CD4-positive, alpha-beta T cell (primary cell): ENCODE results near the gene OSBPL1A. TPM values are rescaled to one million over a fixed set of nuclear protein-coding genes. Genes with fewer than 3 reads are reported as not detected.

Experiments
- ATAC-seq: fragments of 200-7000 bp; cut with Tn5 transposase; one replicate; pipeline ENCODE4 v1.10.0; 2022; ENCODE audit warnings: mild to moderate bottlenecking; ENCODE audit not compliant: poor library complexity
- CTCF ChIA-PET: fragments of 350-600 bp; sonication (Branson Sonifier 250); formaldehyde crosslinking; loops from one replicate; lab custom pipeline; 2021; ENCODE audit warnings: antibody characterized with exemption, inconsistent platforms; lab: Charles Lee
- POLR2A ChIA-PET: fragments of 350-600 bp; sonication (Branson Sonifier 250); formaldehyde crosslinking; loops from one replicate; lab custom pipeline; 2021; ENCODE audit warnings: antibody characterized with exemption, inconsistent platforms; lab: Charles Lee
- DNase-seq, 14 experiments: peaks; one replicate each; pipeline ENCODE4 v3.0.0-alpha.2; 2013 to 2020; ENCODE audit warnings: mixed read lengths in 2 of 14
- H3K27ac ChIP-seq, 2 donors: one replicate each; pipeline versions ENCODE4 v1.5.1 to v1.7.0; 2013; ENCODE audit warnings: low read length in 2 of 2, low read depth in 1 of 2, mild to moderate bottlenecking in 1 of 2
- H3K27me3 ChIP-seq, 2 experiments: 1 replicate in 1 of 2; 2 replicates in 1 of 2; pipeline versions ENCODE4 v1.6.1 to v1.7.0; 2013; ENCODE audit warnings: low read length in 2 of 2, control low read depth in 1 of 2, mild to moderate bottlenecking in 1 of 2, moderate library complexity in 1 of 2; ENCODE audit not compliant: insufficient read depth in 2 of 2, control insufficient read depth in 1 of 2
- H3K36me3 ChIP-seq: one replicate; pipeline ENCODE4 v1.6.1; 2013; ENCODE audit warnings: low read length, control low read depth; ENCODE audit not compliant: insufficient read depth
- H3K4me1 ChIP-seq: one replicate; pipeline ENCODE4 v1.6.1; 2013; ENCODE audit warnings: low read length, control low read depth; ENCODE audit not compliant: insufficient read depth
- H3K4me3 ChIP-seq: one replicate; pipeline ENCODE4 v1.5.1; 2013; ENCODE audit warnings: mild to moderate bottlenecking, low read length, moderate library complexity
- H3K9me3 ChIP-seq, 2 experiments: 1 replicate in 1 of 2; 2 replicates in 1 of 2; pipeline versions ENCODE4 v1.6.1 to v1.7.0; 2013; ENCODE audit warnings: low read length in 2 of 2, mild to moderate bottlenecking in 2 of 2, control low read depth in 1 of 2, moderate library complexity in 1 of 2; ENCODE audit not compliant: control insufficient read depth in 1 of 2, insufficient read depth in 1 of 2
- H3K27ac Mint-ChIP-seq: one replicate; pipeline ENCODE4 v1.8.0; 2020; ENCODE audit warnings: mixed read lengths
- H3K27me3 Mint-ChIP-seq: one replicate; pipeline ENCODE4 v1.8.0; 2021; ENCODE audit warnings: mixed read lengths
- H3K36me3 Mint-ChIP-seq: one replicate; pipeline ENCODE4 v1.8.0; 2021; ENCODE audit warnings: low read depth, mixed read lengths
- H3K4me1 Mint-ChIP-seq: one replicate; pipeline ENCODE4 v1.8.0; 2021; ENCODE audit warnings: low read depth, mixed read lengths
- H3K4me3 Mint-ChIP-seq: one replicate; pipeline ENCODE4 v1.8.0; 2020; ENCODE audit warnings: mild to moderate bottlenecking, mixed read lengths
- H3K9me3 Mint-ChIP-seq: one replicate; pipeline ENCODE4 v1.8.0; 2020; ENCODE audit warnings: mixed read lengths
- CTCF ChIP-seq: fragments of 200-600 bp; IDR thresholded peaks from one replicate; pipeline ENCODE4 v1.8.0; 2022; ENCODE audit warnings: antibody characterized with exemption, mild to moderate bottlenecking
- intact Hi-C, 2 experiments: fragments of 100-400 bp; cut with DNase I in 1 of 2; cut with micrococcal nuclease in 1 of 2; formaldehyde crosslinking; loops; one replicate each; pipeline versions ENCODE4 v1.15.1 to v1.9.0; 2023 to 2025; cut with DNase I, micrococcal nuclease
- total RNA-seq, 174 experiments: library from RNA in 2 of 174; stranded (reverse) in 2 of 174; gene quantifications; one replicate each; pipeline ENCODE4 v1.2.3 and lab custom pipeline; 2021 to 2026

Gene OSBPL1A
- total RNA-seq, 2 experiments from 2014 or later, result 2.7 TPM

GRCh38 chr18:24306201-24306600, 91.4 kb downstream of the OSBPL1A start:
- TF ChIP-seq CTCF, result no peak
- Mint-ChIP-seq H3K9me3 (no peaks in the 10 kb centered on the region), H3K27me3 (no peaks in the 10 kb centered on the region), H3K4me3 (no peak overlapping the region), H3K27ac (no peak overlapping the region), H3K36me3 (peaks cover 21% of the 10 kb centered on the region), H3K4me1 (no peaks in the 10 kb centered on the region)
- no peak for ATAC-seq
- Histone ChIP-seq H3K9me3 (no peaks in the 10 kb centered on the region), H3K27ac (no peak overlapping the region), H3K4me1 (no peaks in the 10 kb centered on the region), H3K4me3 (no peak overlapping the region), H3K36me3 (no peaks in the 10 kb centered on the region), H3K27me3 (no peaks in the 10 kb centered on the region)
- POLR2A ChIA-PET, result no interaction called here
- intact Hi-C loops, result no loop called here
- DNase-seq, result no peak
- CTCF ChIA-PET, result no interaction called here

GRCh38 chr18:24300703-24301102, 96.9 kb downstream of the OSBPL1A start:
- no peak for ATAC-seq
- no peaks in the 10 kb centered on the region for H3K4me1 ChIP-seq
- Mint-ChIP-seq H3K36me3 (peaks cover 14% of the 10 kb centered on the region), H3K27ac (no peak overlapping the region), H3K9me3 (no peaks in the 10 kb centered on the region), H3K27me3 (no peaks in the 10 kb centered on the region), H3K4me1 (no peaks in the 10 kb centered on the region), H3K4me3 (no peak overlapping the region)
- H3K27ac ChIP-seq, result no peak overlapping the region
- no peaks in the 10 kb centered on the region for H3K36me3 ChIP-seq
- ChIA-PET CTCF (no interaction called here), POLR2A (no interaction called here)
- intact Hi-C loops, result no loop called here
- DNase-seq, result no peak
- H3K4me3 ChIP-seq, result no peak overlapping the region
- no peaks in the 10 kb centered on the region for H3K9me3 ChIP-seq
- H3K27me3 ChIP-seq, result no peaks in the 10 kb centered on the region
- no peak for TF ChIP-seq CTCF

- TF ChIP-seq CTCF, result no peak
- Mint-ChIP-seq H3K36me3 (peaks cover 6% of the 10 kb centered on the region), H3K27me3 (no peaks in the 10 kb centered on the region), H3K27ac (no peak overlapping the region), H3K4me3 (no peak overlapping the region), H3K4me1 (no peaks in the 10 kb centered on the region), H3K9me3 (no peaks in the 10 kb centered on the region)
- DNase-seq (no peak), ATAC-seq (no peak)
- intact Hi-C loops, result no loop called here
- Histone ChIP-seq H3K9me3 (no peaks in the 10 kb centered on the region), H3K27me3 (no peaks in the 10 kb centered on the region), H3K4me1 (no peaks in the 10 kb centered on the region), H3K4me3 (no peak overlapping the region), H3K27ac (no peak overlapping the region), H3K36me3 (no peaks in the 10 kb centered on the region)
- ChIA-PET POLR2A (no interaction called here), CTCF (no interaction called here)
Measured at GRCh38 chr18:24296276-24296675, 101.3 kb downstream of the OSBPL1A start.
